ENCODE results near the gene PTAFR. TPM values are rescaled to one million over a fixed set of nuclear protein-coding genes. Genes with fewer than 3 reads are reported as not detected.

The PTAFR gene
- total RNA-seq, 1 donor from 2014 or later = 0.19 TPM

GRCh38 chr1:28112388-28113241 lies 63.9 kb downstream of the PTAFR start:
- DNase-seq (ENCODE audit: low spot score, unreplicated experiment) = no peak
- Mint-ChIP-seq H3K27ac (no peak overlapping the region), H3K27me3 (no peaks in the 10 kb centered on the region), H3K4me3 (ENCODE audit: low read depth) (no peak overlapping the region), H3K4me1 (ENCODE audit: low read depth) (no peaks in the 10 kb centered on the region), H3K36me3 (ENCODE audit: insufficient read depth) (no peaks in the 10 kb centered on the region), H3K9me3 (ENCODE audit: low read depth) (no peaks in the 10 kb centered on the region)
- TF ChIP-seq, protein P1, sequence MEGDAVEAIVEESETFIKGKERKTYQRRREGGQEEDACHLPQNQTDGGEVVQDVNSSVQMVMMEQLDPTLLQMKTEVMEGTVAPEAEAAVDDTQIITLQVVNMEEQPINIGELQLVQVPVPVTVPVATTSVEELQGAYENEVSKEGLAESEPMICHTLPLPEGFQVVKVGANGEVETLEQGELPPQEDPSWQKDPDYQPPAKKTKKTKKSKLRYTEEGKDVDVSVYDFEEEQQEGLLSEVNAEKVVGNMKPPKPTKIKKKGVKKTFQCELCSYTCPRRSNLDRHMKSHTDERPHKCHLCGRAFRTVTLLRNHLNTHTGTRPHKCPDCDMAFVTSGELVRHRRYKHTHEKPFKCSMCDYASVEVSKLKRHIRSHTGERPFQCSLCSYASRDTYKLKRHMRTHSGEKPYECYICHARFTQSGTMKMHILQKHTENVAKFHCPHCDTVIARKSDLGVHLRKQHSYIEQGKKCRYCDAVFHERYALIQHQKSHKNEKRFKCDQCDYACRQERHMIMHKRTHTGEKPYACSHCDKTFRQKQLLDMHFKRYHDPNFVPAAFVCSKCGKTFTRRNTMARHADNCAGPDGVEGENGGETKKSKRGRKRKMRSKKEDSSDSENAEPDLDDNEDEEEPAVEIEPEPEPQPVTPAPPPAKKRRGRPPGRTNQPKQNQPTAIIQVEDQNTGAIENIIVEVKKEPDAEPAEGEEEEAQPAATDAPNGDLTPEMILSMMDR (IDR thresholded peaks at IDR 0.05; ENCODE audit: unreplicated experiment) = no peak

- H3K4me1 Mint-ChIP-seq (ENCODE audit: low read depth) = no peaks in the 10 kb centered on the region
- H3K27ac Mint-ChIP-seq = no peak overlapping the region
- no peak for DNase-seq (ENCODE audit: low spot score, unreplicated experiment)
- no peaks in the 10 kb centered on the region for H3K36me3 Mint-ChIP-seq (ENCODE audit: insufficient read depth)
- H3K9me3 Mint-ChIP-seq (ENCODE audit: low read depth) = no peaks in the 10 kb centered on the region
- TF ChIP-seq, protein P1 (IDR thresholded peaks at IDR 0.05; ENCODE audit: unreplicated experiment) = no peak
- no peaks in the 10 kb centered on the region for H3K27me3 Mint-ChIP-seq
- H3K4me3 Mint-ChIP-seq (ENCODE audit: low read depth) = no peak overlapping the region
Observed at GRCh38 chr1:28111157-28111556, 65.3 kb downstream of the PTAFR start.

DNA sequence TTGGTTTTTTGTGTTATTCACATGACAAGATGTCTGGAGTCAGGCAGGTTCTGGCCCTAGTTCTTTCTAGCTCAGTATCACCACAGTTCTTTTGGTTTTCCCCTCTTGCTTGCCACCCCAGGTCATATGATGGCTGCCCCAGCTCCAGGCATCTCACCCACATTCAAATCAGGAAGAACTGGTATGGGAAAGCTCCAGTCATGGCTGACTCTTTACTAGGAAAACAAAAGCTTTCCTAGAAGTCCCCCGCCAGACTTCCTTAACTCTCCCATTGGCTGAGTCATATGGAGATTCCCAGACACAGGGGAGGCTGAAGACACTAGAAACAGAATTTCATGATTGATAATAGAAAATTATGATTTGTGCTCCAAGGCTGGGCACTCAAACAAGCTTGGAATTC lies 65.9 kb downstream of the PTAFR start:
- H3K9me3 Mint-ChIP-seq (ENCODE audit: low read depth) = no peaks in the 10 kb centered on the region
- no peaks in the 10 kb centered on the region for H3K4me1 Mint-ChIP-seq (ENCODE audit: low read depth)
- H3K27me3 Mint-ChIP-seq = no peaks in the 10 kb centered on the region
- no peak overlapping the region for H3K4me3 Mint-ChIP-seq (ENCODE audit: low read depth)
- H3K36me3 Mint-ChIP-seq (ENCODE audit: insufficient read depth) = no peaks in the 10 kb centered on the region
- no peak for DNase-seq (ENCODE audit: low spot score, unreplicated experiment)
- TF ChIP-seq, protein P1 (IDR thresholded peaks at IDR 0.05; ENCODE audit: unreplicated experiment) = no peak
- H3K27ac Mint-ChIP-seq = no peak overlapping the region

GRCh38 chr1:28109639-28110038 lies 66.9 kb downstream of the PTAFR start:
- H3K9me3 Mint-ChIP-seq (ENCODE audit: low read depth) = no peaks in the 10 kb centered on the region
- peaks cover 8% of the 10 kb centered on the region for H3K4me1 Mint-ChIP-seq (ENCODE audit: low read depth)
- TF ChIP-seq, protein P1 (IDR thresholded peaks at IDR 0.05; ENCODE audit: unreplicated experiment) = no peak
- no peak overlapping the region for H3K27ac Mint-ChIP-seq
- no peaks in the 10 kb centered on the region for H3K27me3 Mint-ChIP-seq
- H3K4me3 Mint-ChIP-seq (ENCODE audit: low read depth) = no peak overlapping the region
- H3K36me3 Mint-ChIP-seq (ENCODE audit: insufficient read depth) = no peaks in the 10 kb centered on the region
- DNase-seq (ENCODE audit: low spot score, unreplicated experiment) = no peak

- Mint-ChIP-seq H3K9me3 (ENCODE audit: low read depth) (no peaks in the 10 kb centered on the region), H3K27ac (no peak overlapping the region), H3K4me3 (ENCODE audit: low read depth) (no peak overlapping the region), H3K4me1 (ENCODE audit: low read depth) (peaks cover 9% of the 10 kb centered on the region), H3K27me3 (no peaks in the 10 kb centered on the region), H3K36me3 (ENCODE audit: insufficient read depth) (no peaks in the 10 kb centered on the region)
- DNase-seq (ENCODE audit: low spot score, unreplicated experiment) = no peak
- TF ChIP-seq, protein P1 (IDR thresholded peaks at IDR 0.05; ENCODE audit: unreplicated experiment) = no peak
Observed at GRCh38 chr1:28108001-28108400, 68.5 kb downstream of the PTAFR start.
